ENCODE measurements around the gene CEP112.

DNA sequence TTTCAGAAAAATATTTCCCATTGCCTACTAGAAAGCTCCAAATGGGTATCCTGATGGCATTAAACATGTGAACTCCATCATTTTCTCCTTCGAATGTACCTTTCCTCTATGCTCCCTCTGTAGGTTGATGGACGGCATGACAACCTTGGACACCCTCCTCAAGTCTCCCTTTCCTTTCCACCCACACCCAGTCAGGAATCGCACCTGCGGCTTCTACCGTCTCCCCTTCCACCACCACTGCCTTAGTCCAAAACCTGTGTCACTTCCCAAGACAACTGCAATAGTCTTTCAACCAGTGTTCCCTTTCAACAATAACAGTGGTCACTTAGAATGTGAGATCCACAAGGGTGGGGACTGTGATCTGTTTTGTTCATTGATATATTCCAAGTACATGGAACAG lies 397.4 kb downstream of the CEP112 start:
- no peak for TF ChIP-seq POLR2AphosphoS5 (IDR thresholded peaks at IDR 0.05; ENCODE audit: borderline replicate concordance, low read depth, low read length)
- TF ChIP-seq EZH2 (IDR thresholded peaks at IDR 0.05), result no peak

All from SK-N-MC (cell line).